SU-DHL-6 (cell line): ENCODE measurements around the gene PIGP.

ENCODE experiments used
- EZH2phosphoT487 ChIP-seq: fragments of 200-600 bp; sonication (generic), shearing (Covaris generic); conservative IDR thresholded peaks from 2 replicates; pipeline ENCODE4 v1.6.1; 2018; ENCODE audit warnings: mild to moderate bottlenecking, antibody characterized with exemption, low read length, moderate library complexity, mixed read lengths
- TF ChIP-seq, protein P1 (sequence below): fragments of 200-600 bp; sonication (generic); IDR thresholded peaks from one replicate; pipeline ENCODE4 v1.5.1; 2017; ENCODE audit warnings: antibody characterized with exemption, mild to moderate bottlenecking, low read length, moderate library complexity; ENCODE audit not compliant: insufficient read depth, poor library complexity, severe bottlenecking

DNA sequence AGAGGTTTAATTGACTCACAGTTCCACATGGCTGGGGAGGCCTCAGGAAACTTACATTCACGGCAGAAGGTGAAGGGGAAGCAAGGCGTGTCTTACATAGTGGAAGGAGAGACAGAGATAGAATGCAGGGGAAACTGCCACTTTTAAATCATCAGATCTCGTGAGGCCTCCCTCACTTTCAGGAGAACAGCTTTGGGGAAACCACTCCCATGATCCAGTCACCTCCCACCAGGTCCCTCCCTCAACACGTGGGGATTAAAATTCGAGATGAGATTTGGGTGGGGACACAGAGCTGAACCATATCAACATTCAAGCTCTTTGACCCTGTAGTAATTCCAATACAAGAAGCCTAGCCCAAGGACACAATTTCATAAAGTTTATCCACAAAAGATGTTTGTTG is 13.7 kb downstream of the PIGP start:
- TF ChIP-seq, protein P1, sequence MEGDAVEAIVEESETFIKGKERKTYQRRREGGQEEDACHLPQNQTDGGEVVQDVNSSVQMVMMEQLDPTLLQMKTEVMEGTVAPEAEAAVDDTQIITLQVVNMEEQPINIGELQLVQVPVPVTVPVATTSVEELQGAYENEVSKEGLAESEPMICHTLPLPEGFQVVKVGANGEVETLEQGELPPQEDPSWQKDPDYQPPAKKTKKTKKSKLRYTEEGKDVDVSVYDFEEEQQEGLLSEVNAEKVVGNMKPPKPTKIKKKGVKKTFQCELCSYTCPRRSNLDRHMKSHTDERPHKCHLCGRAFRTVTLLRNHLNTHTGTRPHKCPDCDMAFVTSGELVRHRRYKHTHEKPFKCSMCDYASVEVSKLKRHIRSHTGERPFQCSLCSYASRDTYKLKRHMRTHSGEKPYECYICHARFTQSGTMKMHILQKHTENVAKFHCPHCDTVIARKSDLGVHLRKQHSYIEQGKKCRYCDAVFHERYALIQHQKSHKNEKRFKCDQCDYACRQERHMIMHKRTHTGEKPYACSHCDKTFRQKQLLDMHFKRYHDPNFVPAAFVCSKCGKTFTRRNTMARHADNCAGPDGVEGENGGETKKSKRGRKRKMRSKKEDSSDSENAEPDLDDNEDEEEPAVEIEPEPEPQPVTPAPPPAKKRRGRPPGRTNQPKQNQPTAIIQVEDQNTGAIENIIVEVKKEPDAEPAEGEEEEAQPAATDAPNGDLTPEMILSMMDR: no peak
- TF ChIP-seq EZH2phosphoT487: no peak
